ENCODE measurements around the gene RNASEH1.

GRCh38 chr2:3503483-3503882 is 54.6 kb downstream of the RNASEH1 start:
- TF ChIP-seq, protein P1, sequence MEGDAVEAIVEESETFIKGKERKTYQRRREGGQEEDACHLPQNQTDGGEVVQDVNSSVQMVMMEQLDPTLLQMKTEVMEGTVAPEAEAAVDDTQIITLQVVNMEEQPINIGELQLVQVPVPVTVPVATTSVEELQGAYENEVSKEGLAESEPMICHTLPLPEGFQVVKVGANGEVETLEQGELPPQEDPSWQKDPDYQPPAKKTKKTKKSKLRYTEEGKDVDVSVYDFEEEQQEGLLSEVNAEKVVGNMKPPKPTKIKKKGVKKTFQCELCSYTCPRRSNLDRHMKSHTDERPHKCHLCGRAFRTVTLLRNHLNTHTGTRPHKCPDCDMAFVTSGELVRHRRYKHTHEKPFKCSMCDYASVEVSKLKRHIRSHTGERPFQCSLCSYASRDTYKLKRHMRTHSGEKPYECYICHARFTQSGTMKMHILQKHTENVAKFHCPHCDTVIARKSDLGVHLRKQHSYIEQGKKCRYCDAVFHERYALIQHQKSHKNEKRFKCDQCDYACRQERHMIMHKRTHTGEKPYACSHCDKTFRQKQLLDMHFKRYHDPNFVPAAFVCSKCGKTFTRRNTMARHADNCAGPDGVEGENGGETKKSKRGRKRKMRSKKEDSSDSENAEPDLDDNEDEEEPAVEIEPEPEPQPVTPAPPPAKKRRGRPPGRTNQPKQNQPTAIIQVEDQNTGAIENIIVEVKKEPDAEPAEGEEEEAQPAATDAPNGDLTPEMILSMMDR (IDR thresholded peaks at IDR 0.05; ENCODE audit: poor library complexity) = no peak
- TF ChIP-seq EZH2 (IDR thresholded peaks at IDR 0.05; ENCODE audit: borderline replicate concordance) (no peak), EZH2phosphoT487 (IDR thresholded peaks at IDR 0.05; ENCODE audit: low read depth, severe bottlenecking, unreplicated experiment) (no peak)
